Tibial nerve (tissue), 4 donors: Measurements from ENCODE around the gene SIGMAR1. TPM values are rescaled to one million over a fixed set of nuclear protein-coding genes. Genes with fewer than 3 reads are reported as not detected.

Experiments used
- DNase-seq, 2 donors: peaks; one replicate each; pipeline ENCODE4 v3.0.0-alpha.2; 2019; ENCODE audit warnings: low spot score in 2 of 2
- H3K27ac ChIP-seq, 4 donors: fragments of 200-600 bp; sonication (generic) in 3 of 4; one replicate each; pipeline ENCODE4 v1.5.1; 2017 to 2019; ENCODE audit warnings: mild to moderate bottlenecking in 1 of 4
- H3K27me3 ChIP-seq, 2 donors: fragments of 200-600 bp; sonication (generic) in 1 of 2; one replicate each; pipeline versions ENCODE4 v1.5.1 to v1.6.0; 2017 to 2019
- H3K36me3 ChIP-seq, 3 donors: fragments of 200-600 bp; sonication (generic); one replicate each; pipeline ENCODE4 v1.5.1; 2018 to 2019
- H3K4me1 ChIP-seq, 4 donors: fragments of 200-600 bp; sonication (generic) in 3 of 4; one replicate each; pipeline ENCODE4 v1.5.1; 2017 to 2019
- H3K4me3 ChIP-seq, 4 donors: fragments of 200-600 bp; sonication (generic) in 3 of 4; one replicate each; pipeline ENCODE4 v1.5.1; 2017 to 2019; ENCODE audit warnings: mild to moderate bottlenecking in 1 of 4, moderate library complexity in 1 of 4
- H3K9me3 ChIP-seq, 4 donors: fragments of 200-600 bp; sonication (generic) in 3 of 4; one replicate each; pipeline ENCODE4 v1.5.1; 2017 to 2019
- CTCF ChIP-seq, 5 experiments: fragments of 200-600 bp in 3 of 5; fragments of 450-650 bp in 2 of 5; sonication (generic) in 3 of 5; IDR thresholded peaks; one replicate each; pipeline ENCODE4 v1.5.1; 2016 to 2019; ENCODE audit warnings: antibody characterized with exemption in 5 of 5, mild to moderate bottlenecking in 3 of 5, moderate library complexity in 2 of 5
- EP300 ChIP-seq, 2 donors: sonication (generic); formaldehyde crosslinking; IDR thresholded peaks; one replicate each; pipeline ENCODE4 v1.6.1; 2017; ENCODE audit warnings: antibody characterized with exemption in 2 of 2, mild to moderate bottlenecking in 1 of 2
- POLR2A ChIP-seq, 2 donors: fragments of 450-650 bp; IDR thresholded peaks; one replicate each; pipeline ENCODE4 v1.6.1; 2017; ENCODE audit warnings: antibody characterized with exemption in 2 of 2, mild to moderate bottlenecking in 2 of 2, moderate library complexity in 2 of 2
- WGBS, 2 donors: methylation state at CpG; one replicate each; pipeline ENCODE4 v1.1.5; 2018; 5-methylcytosine and 5-hydroxymethylcytosine counted together
- total RNA-seq, 4 donors: library from RNA; depleted of rRNA; stranded (reverse); fragments of >200 nt; gene quantifications; one replicate each; pipeline ENCODE4 v1.1.0, GENCODE V29; 2016

The SIGMAR1 gene
- total RNA-seq, 4 donors from 2014 or later = 92.6 to 128 (median 107) TPM

GRCh38 chr9:34663303-34663605 lies 25.7 kb upstream of the SIGMAR1 start:
- no peak for DNase-seq
- H3K9me3 ChIP-seq = no peaks in the 10 kb centered on the region

GRCh38 chr9:34662526-34663302 lies 25.1 kb upstream of the SIGMAR1 start, which contains the start of gene CCL27:
CCL27 (minus strand) TSS chr9:34662657; CDS start chr9:34662633, 24 bp downstream.
- peak within 1 kb of the TSS in 3 of 4 donors; percentile 40 to 100 (median 99) for H3K27ac ChIP-seq
- H3K4me3 ChIP-seq = no peak within 1 kb of the TSS
- TF ChIP-seq EP300 (IDR thresholded peaks at IDR 0.05) (no peak), POLR2A (IDR thresholded peaks at IDR 0.05) (no peak), CTCF (IDR thresholded peaks at IDR 0.05) (no peak)
- DNase-seq = no peak
- peaks cover 0 to 41% (median 0%) of the 10 kb centered on the region in 3 donors for H3K36me3 ChIP-seq
- peaks cover 0 to 30% (median 7%) of the 10 kb centered on the region in 4 donors for H3K4me1 ChIP-seq
- H3K27me3 ChIP-seq = no peaks in the 10 kb centered on the region
- H3K9me3 ChIP-seq = no peaks in the 10 kb centered on the region
- WGBS, 2 donors = 74 to 87% methylated on average over 4 of the region's 4 CpGs

More at GRCh38 chr9:34663303-34663605, 25.7 kb upstream of the SIGMAR1 start:
- peak overlapping the region in 3 of 4 donors; percentile 40 to 100 (median 99) for H3K27ac ChIP-seq
- TF ChIP-seq CTCF (IDR thresholded peaks at IDR 0.05) (no peak), POLR2A (IDR thresholded peaks at IDR 0.05) (no peak), EP300 (IDR thresholded peaks at IDR 0.05) (no peak)
- H3K4me1 ChIP-seq = peaks cover 0 to 30% (median 7%) of the 10 kb centered on the region in 4 donors
- H3K4me3 ChIP-seq = no peak overlapping the region
- H3K27me3 ChIP-seq = no peaks in the 10 kb centered on the region
- peaks cover 0 to 46% (median 0%) of the 10 kb centered on the region in 3 donors for H3K36me3 ChIP-seq

- no peak for TF ChIP-seq EP300 (IDR thresholded peaks at IDR 0.05)
- no peak for TF ChIP-seq POLR2A (IDR thresholded peaks at IDR 0.05)
- TF ChIP-seq CTCF (IDR thresholded peaks at IDR 0.05) = no peak
- H3K9me3 ChIP-seq = no peaks in the 10 kb centered on the region
- 90 to 94% methylated on average over 8 of the region's 8 CpGs for WGBS, 2 donors
- DNase-seq = no peak
- no peak overlapping the region for H3K4me3 ChIP-seq
- no peak overlapping the region for H3K27ac ChIP-seq
- H3K36me3 ChIP-seq = peaks cover 0 to 38% (median 0%) of the 10 kb centered on the region in 3 donors
- peaks cover 0 to 25% (median 9%) of the 10 kb centered on the region in 4 donors for H3K4me1 ChIP-seq
- no peaks in the 10 kb centered on the region for H3K27me3 ChIP-seq
Observed at GRCh38 chr9:34659592-34660253, 22.1 kb upstream of the SIGMAR1 start.

- Histone ChIP-seq H3K36me3 (peaks cover 0 to 38% (median 0%) of the 10 kb centered on the region in 3 donors), H3K4me1 (peaks cover 0 to 25% (median 20%) of the 10 kb centered on the region in 4 donors), H3K27ac (no peak overlapping the region), H3K9me3 (no peaks in the 10 kb centered on the region), H3K27me3 (no peaks in the 10 kb centered on the region), H3K4me3 (no peak overlapping the region)
- WGBS, 2 donors = 86 to 87% methylated on average over 7 to 14 of the region's 14 CpGs
- no peak for DNase-seq
- no peak for TF ChIP-seq EP300 (IDR thresholded peaks at IDR 0.05)
Observed at GRCh38 chr9:34658461-34658860, 20.9 kb upstream of the SIGMAR1 start.

- Histone ChIP-seq H3K27me3 (no peaks in the 10 kb centered on the region), H3K9me3 (no peaks in the 10 kb centered on the region), H3K4me3 (no peak overlapping the region), H3K4me1 (peaks cover 0 to 37% (median 34%) of the 10 kb centered on the region in 4 donors), H3K27ac (no peak overlapping the region), H3K36me3 (peaks cover 0 to 29% (median 0%) of the 10 kb centered on the region in 3 donors)
- no peak for TF ChIP-seq CTCF (IDR thresholded peaks at IDR 0.05)
- TF ChIP-seq EP300 (IDR thresholded peaks at IDR 0.05) = no peak
- no peak for TF ChIP-seq POLR2A (IDR thresholded peaks at IDR 0.05)
- DNase-seq = no peak
- WGBS, 2 donors = 94% methylated on average over 5 of the region's 5 CpGs
Observed at GRCh38 chr9:34656992-34657391, 19.4 kb upstream of the SIGMAR1 start.
